HepG2 (cell line): Measurements from ENCODE around the gene DTYMK. TPM values are rescaled to one million over a fixed set of nuclear protein-coding genes. Genes with fewer than 3 reads are reported as not detected.
A peak's percentile ranks its signal among the peaks of the same experiment; 100 is the strongest.

ENCODE experiments used
- ARNTL ChIP-seq: sonication (generic); formaldehyde crosslinking; IDR thresholded peaks from 2 replicates; pipeline ENCODE4 v1.4.0; 2020; ENCODE audit warnings: mild to moderate bottlenecking, missing genetic modification reagents
- CBX5 ChIP-seq: sonication (generic); formaldehyde crosslinking; IDR thresholded peaks from 2 replicates; pipeline ENCODE4 v1.4.0; 2020; ENCODE audit warnings: missing genetic modification reagents, borderline replicate concordance
- DMTF1 ChIP-seq: sonication (generic); formaldehyde crosslinking; IDR thresholded peaks from 2 replicates; pipeline ENCODE4 v1.4.0; 2020; ENCODE audit warnings: mild to moderate bottlenecking, missing genetic modification reagents
- HNF4A ChIP-seq: sonication (generic); formaldehyde crosslinking; IDR thresholded peaks from 2 replicates; pipeline ENCODE4 v1.4.0; 2020; ENCODE audit warnings: missing genetic modification reagents
- RBM39 ChIP-seq: fragments of 200-400 bp; formaldehyde crosslinking; IDR thresholded peaks from one replicate; pipeline ENCODE4 v1.6.1; 2018; ENCODE audit warnings: antibody characterized with exemption, mild to moderate bottlenecking, low read depth, low read length; ENCODE audit not compliant: poor library complexity, severe bottlenecking
- SKIL ChIP-seq: sonication (generic); formaldehyde crosslinking; IDR thresholded peaks from 2 replicates; pipeline ENCODE4 v1.8.0; 2022; ENCODE audit warnings: missing genetic modification reagents, mild to moderate bottlenecking, moderate library complexity, borderline replicate concordance
- ZNF282 ChIP-seq: fragments of 450-650 bp; IDR thresholded peaks from 2 replicates; pipeline ENCODE4 v1.6.1; 2018; ENCODE audit not compliant: partially characterized antibody
- ZNF30 ChIP-seq: sonication (generic); formaldehyde crosslinking; IDR thresholded peaks from 2 replicates; pipeline ENCODE4 v1.5.0; 2020; ENCODE audit warnings: mild to moderate bottlenecking, missing genetic modification reagents
- ZNF513 ChIP-seq: sonication (generic); formaldehyde crosslinking; conservative IDR thresholded peaks from 2 replicates; pipeline ENCODE4 v1.5.0; 2020; ENCODE audit warnings: missing genetic modification reagents
- ZNF572 ChIP-seq: sonication (generic); formaldehyde crosslinking; IDR thresholded peaks from 2 replicates; pipeline ENCODE4 v1.5.1; 2020; ENCODE audit warnings: mild to moderate bottlenecking, missing genetic modification reagents
- ZNF646 ChIP-seq: sonication (generic); formaldehyde crosslinking; IDR thresholded peaks from 2 replicates; pipeline ENCODE4 v1.9.0; 2021; ENCODE audit warnings: mild to moderate bottlenecking, missing genetic modification reagents
- ZNF713 ChIP-seq: sonication (generic); formaldehyde crosslinking; IDR thresholded peaks from 2 replicates; pipeline ENCODE4 v1.4.0; 2020; ENCODE audit warnings: mild to moderate bottlenecking, missing genetic modification reagents
- polyA plus RNA-seq, 8 experiments: library from polyadenylated mRNA; depleted of rRNA in 3 of 8; stranded (reverse) in 7 of 8; unstranded in 1 of 8; fragments of >200 nt; fragmentation: Illumina TruSeq in 4 of 8; extraction: Trizol in 4 of 8; gene quantifications; 2 replicates each; pipeline versions ENCODE4 v1.2.1 to v1.2.3, GENCODE V29; 2011 to 2016; ENCODE audit warnings: low read depth in 4 of 8, missing spikeins in 1 of 8, mixed read lengths in 1 of 8; ENCODE audit not compliant: insufficient read depth in 1 of 8
- total RNA-seq, 5 experiments: library from RNA; depleted of rRNA; stranded (reverse); fragments of >200 nt; fragmentation: Illumina TruSeq; extraction: Trizol; gene quantifications; 2 replicates each; pipeline ENCODE4 v1.2.3, GENCODE V29; 2016; ENCODE audit warnings: low read depth in 1 of 5
- TF ChIP-seq, protein P1 (sequence below): sonication (generic); formaldehyde crosslinking; IDR thresholded peaks from 2 replicates; pipeline ENCODE4 v1.8.1; 2023; ENCODE audit warnings: missing genetic modification reagents, inconsistent platforms, borderline replicate concordance

Gene DTYMK
- total and polyA plus RNA-seq, 2 of the 13 experiments (the other 11 are each of a cell fraction or from before 2014, with no cell fraction given) = 57.5 to 134 TPM

- no peak for TF ChIP-seq ZNF513 (CRISPR knock-in tag)
- TF ChIP-seq ZNF30 = no peak
- no peak for TF ChIP-seq DMTF1 (CRISPR knock-in tag)
- TF ChIP-seq ARNTL (CRISPR knock-in tag) = peak; percentile 28; the same call in 1 of the 2 replicates
- peak; percentile 76 for TF ChIP-seq RBM39
- TF ChIP-seq ZNF646 (CRISPR knock-in tag) = no peak
- TF ChIP-seq ZNF713 = no peak
- no peak for TF ChIP-seq ZNF572
- no peak; the same call in 1 of the 2 replicates for TF ChIP-seq SKIL (CRISPR knock-in tag)
- TF ChIP-seq, protein P1, sequence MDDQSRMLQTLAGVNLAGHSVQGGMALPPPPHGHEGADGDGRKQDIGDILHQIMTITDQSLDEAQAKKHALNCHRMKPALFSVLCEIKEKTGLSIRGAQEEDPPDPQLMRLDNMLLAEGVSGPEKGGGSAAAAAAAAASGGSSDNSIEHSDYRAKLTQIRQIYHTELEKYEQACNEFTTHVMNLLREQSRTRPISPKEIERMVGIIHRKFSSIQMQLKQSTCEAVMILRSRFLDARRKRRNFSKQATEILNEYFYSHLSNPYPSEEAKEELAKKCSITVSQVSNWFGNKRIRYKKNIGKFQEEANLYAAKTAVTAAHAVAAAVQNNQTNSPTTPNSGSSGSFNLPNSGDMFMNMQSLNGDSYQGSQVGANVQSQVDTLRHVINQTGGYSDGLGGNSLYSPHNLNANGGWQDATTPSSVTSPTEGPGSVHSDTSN (CRISPR knock-in tag) = no peak
- no peak for TF ChIP-seq ZNF282
- no peak for TF ChIP-seq CBX5 (CRISPR knock-in tag)
- no peak for TF ChIP-seq HNF4A (CRISPR knock-in tag)
Observed at GRCh38 chr2:241734467-241735208, 48.0 kb upstream of the DTYMK start, which contains the start of gene D2HGDH (continued).
